GM18508 (cell line): ENCODE results near the gene MYL6.
"Not testable (repeated sequence)": the region's sequence is repeated elsewhere in the genome, so short reads cannot be mapped to it uniquely, and the experiment has no call there.

Experiments used
- ATAC-seq: cut with Tn5 transposase; IDR thresholded peaks from one replicate; pipeline ENCODE4 v1.9.1; 2021; ENCODE audit warnings: moderate number of reproducible peaks; ENCODE audit not compliant: insufficient read depth, unreplicated experiment

Gene MYL6

DNA sequence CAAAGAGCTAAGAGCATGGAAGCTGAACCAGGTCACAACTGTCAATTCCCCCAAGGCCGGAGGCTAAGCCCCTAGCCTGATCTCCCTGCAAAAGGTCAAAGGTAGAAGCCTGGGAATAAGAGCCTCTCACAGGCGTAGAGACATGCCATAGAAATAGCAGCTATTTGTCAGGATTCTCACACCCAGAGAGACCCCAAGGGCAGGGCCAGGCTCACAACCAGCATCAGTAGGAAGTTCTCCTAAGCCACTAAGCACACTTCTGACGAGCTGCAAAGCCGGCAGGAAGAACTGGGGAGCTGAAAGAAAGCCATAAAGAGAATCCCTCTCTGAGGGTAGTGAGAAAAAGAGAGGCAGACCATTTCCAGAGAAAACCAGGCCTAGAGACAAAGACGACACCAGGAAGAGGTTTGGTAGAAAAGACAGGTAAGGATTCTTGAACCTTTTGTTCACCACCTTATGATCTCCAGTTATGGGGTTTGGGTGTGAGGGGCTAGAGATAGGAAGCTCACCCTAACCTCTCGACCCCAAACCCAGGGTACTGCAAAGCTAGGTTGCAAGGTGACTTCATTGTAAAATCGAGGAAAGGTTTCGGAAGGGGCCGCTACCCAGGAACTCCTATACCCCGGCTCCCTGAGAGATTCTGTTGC, 30.1 kb downstream of the MYL6 start:
- no peak for ATAC-seq

DNA sequence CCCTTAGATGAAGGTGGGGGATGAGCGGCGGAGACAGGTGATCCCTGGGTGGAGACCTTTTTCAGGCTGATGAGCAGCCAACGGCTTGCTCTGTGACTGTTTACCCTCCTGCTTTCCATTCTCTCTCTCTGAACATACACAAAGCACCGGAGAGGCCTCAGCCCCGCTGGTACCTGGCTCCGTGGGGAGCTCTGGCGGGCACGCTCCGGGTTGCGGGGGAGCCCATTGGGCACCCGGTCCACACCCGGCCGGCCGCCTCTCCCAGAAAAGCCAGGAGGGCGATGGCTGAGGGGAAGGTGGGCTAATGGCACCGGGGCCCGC, 30.6 kb downstream of the MYL6 start:
- no peak for ATAC-seq

DNA sequence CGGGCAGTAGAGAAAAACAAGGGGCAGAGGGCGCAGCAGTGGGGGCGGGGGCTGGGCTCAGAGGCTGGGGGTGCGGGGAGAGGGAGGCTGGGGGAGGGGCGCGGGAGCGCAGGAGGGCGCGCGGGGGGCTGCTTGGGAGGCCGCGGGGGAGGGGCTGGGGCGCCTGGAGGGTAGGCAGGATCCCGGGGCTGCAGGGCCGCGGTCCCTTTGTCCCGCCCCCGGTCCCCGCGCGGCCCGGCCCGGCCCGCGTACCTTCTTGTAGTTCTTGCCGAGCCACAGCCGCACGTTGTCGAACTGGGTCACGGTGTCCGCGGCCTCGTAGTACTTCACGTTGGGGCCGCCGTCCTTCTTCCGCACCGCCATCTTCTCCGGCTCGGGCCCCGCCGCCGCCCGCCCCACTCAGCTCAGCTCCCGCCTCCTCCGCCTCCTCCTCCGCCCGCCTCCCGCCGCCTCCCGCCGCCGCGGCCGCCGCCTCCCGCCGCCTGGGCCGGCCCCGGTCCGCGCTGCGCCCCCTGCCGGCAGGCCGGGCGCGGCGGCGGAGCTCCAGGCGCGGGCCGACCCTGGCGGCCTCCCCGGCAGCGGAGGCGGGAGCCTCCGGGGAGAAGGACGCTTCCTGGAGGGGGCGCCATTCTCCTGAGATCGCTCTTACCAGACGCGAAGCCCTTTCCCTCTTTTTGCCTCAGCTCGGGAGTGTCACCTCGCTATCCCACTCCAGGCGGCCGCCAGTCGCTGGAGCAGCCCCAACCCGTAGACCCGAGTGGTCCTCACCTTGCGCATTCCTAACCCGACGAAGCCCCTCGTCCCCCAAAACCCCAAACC, 31.1 kb downstream of the MYL6 start, which contains the start of gene SMARCC2:
Gene SMARCC2 (minus strand): TSS at position 385 of the 819 bp plus-strand sequence. CDS start 22 bp downstream, at position 363.
- ATAC-seq = no peak

DNA sequence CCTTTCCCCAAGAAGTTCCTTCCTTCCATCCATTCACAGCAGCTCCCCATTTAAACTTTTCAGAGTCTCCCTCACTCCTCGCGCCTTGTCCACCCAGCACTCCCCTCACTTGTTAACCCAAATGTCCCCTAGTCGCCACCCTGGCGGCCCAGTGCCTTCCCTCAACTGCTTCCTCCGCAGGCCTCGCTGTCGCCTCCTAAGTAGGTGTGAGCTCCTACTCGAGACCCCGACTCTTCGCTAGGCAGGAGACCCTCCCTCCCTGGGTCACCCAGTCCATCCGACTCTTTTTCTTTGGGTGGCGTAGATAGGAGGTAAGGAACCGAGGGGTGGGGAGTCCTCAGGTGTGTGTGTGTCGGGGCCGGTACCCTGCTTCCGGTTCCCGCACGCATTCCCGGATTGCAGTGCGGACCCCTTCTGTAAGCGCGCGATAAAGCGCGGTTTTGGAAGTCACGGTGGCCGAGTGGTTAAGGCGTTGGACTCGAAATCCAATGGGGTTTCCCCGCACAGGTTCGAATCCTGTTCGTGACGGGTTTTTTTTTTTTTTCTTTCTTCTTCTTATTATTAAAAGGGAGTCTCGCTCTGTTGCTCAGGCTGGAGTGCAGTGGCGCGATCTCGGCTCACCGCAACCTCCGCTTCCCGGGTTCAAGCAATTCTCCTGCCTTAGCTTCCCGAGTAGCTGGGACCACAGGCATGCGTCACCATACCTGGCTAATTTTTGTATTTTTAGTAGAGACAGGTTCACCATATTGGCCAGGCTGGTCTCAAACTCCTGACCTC, 31.9 kb downstream of the MYL6 start:
- ATAC-seq = no peak

DNA sequence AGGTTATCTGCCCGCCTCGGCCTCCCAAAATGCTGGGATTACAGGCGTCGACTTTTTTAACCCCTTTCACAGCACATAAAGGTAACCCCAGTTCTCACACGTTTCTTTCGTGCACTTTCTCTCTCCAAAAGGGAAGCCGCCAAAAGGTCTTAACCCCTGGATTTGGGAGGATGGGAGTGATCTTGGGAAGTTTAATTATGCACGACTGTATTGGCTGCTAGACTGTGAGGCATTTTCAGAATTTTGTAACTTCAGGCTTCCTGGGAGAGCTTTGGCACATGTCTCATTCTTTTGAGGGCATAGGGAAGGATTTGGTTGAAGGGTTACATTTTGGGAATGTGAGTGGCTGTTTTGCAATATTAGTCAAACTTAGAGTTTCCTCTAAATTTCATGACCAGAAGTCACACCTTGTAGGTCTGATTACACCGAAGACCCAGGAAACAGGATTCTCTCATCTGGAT, 32.6 kb downstream of the MYL6 start:
- no peak for ATAC-seq

DNA sequence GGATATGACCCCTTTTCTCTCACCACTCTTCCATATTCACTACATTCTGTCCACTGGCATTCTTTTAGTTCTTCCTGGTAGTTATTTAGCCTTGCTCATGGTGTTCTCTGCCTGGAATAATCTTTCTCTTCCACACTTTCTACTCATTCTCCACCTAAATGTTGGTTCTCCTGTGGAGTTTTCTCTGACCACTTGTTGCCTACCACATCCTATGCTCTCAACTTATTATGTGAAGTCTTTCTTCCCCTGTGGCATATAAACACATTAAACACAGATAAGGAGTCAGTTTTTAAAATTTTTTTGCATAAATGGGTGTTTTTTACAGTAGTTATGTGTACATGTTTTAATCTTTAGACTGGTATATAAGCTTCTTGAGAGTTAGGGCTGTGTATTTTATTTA, 34.4 kb downstream of the MYL6 start:
- ATAC-seq = no peak

DNA sequence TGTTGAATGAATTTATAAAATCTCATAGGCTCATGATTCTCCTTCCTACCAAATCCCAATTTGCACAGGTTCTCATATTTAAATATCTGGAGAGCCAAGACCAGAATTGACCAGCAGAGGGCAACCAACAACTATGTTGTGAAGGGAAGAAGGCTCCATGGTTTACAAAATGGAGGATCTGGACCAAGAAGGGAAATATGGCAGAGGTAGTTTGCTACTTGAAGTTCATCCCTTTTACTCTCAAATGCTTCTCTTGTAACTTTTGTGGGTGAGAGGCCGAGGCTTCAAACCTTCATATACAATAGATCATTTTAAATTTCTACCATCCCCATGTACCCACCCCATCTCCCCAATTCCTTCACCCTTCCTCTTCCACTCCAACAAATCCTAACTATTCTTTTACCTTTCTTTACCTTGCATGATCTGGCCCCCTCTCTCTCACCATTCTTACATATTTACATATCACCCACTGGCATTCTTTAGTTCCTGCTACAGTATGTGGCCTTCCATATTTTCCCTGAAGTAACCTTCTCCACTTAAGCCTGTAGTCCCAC, 34.9 kb downstream of the MYL6 start:
- ATAC-seq = no peak

DNA sequence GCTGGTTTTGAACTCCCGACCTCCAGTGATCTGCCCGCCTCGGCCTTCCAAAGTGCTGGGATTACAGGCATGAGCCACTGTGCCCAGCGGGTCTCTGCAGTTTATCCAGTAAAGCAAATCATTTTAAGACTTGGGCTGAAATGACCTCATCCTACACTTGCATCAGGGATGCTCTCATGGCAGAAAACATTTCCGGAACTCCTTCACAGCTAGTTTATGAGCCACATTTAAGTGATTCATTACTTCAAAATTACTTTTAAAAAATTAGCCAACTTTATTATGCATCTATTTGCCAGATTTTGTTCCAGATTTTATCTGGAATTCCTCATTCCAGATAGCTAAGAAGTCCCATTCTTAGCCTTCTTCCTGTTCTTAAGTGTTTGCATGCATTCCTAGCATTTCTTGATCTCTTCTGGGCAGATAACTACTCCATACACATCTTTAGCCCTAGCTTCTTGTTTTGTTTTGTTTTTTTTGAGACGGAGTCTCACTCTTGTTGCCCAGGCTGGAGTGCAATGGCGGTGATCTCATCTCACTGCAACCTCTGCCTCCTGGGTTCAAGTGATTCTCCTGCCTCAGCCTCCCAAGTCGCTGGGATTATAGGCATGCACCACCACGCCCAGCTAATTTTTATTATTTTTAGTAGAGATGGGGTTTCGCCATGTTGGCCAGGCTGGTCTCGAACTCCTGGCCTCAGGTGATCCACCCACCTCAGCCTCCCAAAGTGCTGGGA, 38.8 kb downstream of the MYL6 start:
- not testable (repeated sequence) for ATAC-seq

DNA sequence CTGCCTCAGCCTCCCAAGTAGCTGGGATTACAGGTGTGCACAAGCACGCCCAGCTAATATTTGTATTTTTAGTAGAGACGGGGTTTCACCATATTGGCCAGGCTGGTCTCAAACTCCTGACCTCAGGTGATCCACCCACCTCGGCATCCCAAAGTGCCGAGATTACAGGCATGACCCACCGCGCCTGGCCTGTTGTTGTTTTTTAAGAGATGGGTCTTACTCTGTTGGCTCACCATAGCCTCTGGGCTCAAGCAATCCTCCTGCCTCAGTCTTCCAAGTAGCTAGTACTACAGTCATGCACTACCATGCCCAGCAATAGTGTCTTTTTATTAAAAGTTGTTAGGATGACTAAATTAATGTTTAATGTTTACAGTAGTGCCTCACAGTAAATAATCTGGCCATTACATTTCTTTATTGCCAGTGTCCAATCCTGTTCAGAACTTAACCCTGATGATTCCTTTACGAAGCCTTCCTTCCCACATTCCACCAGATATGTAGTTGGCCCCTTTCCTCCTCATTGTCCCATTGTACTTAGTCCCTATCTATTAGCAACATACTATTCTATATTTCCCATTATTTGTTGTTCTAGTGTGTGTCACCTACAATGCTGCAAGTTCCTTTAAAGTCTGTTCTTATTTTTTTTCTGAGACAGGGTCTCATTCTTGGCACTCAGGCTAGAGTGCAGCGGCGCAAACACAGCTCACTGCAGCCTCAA, 39.9 kb downstream of the MYL6 start:
- no peak for ATAC-seq

DNA sequence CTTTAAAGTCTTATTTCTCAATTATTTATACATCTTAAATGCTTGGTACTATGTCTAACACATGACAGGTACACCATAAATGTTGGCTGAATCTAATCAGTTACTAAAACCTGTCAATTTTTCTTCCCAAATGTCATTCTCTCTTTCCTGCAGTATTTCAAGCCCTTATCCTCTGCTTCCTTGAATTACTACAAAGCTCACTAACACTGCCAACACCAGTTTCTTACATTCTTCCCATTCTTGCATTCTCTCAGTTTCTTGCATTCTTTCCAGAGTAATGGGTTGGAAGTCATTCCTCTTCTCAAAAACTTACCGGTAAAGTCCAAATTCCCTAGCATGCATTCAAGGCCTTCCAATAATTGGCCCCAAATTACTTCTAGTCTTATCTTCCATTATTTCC, 40.7 kb downstream of the MYL6 start:
- ATAC-seq = no peak

DNA sequence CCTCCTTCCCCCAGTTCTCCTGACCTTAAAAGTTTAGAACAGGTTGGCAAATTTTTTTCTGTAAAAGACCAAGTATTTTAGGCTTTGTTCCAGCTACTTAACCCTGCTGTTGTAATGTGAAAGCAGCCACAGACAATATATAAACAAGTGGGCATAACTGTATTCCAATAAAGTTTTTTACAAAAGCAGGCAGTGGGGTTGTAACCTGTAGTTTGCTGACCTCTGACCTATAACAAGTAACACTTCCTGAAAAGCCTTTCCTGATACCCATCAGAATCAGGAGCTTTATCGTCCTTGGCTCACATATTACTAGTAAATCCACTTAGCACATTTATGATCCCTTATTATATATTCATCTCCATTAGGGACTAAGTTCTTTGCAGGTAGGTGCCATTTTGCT, 44.2 kb downstream of the MYL6 start:
- ATAC-seq = no peak

DNA sequence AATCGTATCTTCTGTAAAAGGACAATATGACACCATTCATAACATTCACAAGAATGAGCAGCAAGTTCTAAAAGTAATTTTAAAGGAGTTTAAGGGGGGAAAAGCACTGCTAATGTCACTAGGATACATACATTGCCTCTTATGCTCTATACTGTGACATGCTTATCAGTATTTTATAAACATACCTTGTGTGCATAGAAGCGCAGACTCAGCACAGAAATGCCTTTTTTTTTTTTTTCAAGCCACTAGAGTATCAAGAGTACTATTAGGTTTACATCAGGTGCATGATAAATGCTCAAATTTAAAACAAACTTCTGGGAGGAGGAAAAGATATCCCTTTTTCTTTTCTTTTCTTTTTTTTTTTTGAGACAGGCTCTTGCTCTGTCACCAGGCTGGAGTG, 44.7 kb downstream of the MYL6 start:
- no peak for ATAC-seq

DNA sequence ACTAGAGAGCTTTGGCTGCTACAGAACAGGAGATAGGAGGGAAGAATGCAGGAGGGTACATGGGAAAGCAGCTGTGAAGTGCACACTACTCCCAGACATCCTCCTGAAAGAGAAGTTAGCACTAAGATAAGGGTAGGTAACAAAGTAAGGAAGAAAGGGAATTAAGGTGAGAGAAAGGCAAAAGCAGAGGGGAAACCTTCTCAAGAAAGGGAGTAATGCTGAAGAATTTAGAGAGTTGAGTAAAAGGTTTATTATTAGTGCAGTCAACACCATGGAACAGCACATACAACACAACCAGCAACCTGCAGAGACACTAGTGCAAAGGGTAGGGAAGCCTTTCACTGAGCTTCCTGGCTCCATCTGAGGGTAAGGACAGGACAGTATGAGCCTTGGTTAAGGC, 46.1 kb downstream of the MYL6 start:
- no peak for ATAC-seq

DNA sequence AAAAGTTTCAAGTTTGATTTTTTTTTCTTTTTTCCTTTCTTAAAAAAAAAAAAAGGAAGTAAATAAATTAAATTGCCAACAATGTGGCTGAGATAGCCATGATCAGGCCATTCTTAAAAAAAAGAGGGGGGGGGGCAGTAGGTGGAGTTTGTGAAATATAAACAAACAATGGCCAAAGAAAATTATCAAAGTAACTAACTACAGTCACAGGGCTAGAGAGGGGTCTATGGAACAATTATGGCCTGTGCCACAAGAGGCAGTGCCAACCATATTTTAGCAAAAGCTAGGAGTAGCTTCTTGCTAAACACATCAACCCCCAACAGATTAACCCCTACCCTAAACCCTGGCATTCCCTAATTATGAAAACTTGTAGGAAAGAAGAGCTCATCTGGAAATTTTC, 47.3 kb downstream of the MYL6 start:
- ATAC-seq = no peak

DNA sequence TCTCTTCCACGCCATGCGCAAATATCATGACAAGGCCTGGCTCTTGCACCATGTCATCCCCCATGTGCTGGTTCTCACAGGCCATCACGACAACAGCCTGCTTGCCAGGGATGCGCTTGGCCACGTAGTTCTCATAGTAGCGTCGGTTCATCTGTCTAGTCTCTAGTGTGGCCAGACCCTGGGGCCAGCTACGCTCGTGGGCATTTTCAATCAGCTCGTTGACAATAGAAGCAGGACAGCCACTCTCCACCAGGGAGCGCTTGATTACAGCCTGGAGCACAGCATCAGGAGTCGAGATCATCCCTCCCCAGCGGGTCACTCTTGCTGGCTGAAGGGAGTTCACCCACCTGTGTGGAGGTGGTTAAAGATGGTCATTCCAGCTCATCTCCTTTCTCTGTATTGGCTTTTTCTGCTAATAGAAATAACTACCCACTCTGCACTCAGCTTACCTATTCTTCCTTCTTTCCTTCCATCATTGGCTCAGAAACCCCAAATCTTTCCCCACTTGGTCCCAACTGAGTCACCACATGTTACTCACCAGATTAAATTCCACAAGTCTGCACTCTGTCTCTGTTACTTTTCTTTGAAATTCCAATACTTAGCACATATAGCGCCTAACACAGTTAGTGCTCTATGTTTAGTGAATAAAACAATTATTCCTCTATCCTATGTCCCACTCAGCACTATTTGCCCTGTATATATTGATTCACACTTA, 48.5 kb downstream of the MYL6 start:
- no peak for ATAC-seq

DNA sequence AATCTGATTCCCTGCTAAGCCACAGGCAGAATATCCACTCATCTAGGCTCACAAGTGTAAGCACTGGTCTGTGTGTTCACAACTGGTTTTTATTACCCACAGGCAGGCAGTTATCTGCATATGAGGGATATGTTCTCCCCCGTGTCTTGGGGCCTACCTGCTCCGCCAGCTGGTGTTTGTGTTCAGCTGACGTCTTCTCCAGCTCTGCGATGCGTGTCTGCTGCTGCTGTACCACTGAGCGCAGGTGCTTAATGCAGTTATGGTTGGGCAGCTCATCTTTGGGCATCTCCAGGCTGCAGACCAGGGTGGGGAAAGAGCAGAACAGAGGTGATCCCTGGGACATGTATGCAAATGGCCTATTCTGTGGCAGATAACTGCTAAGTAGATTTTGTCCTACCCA, 49.8 kb downstream of the MYL6 start:
- ATAC-seq = no peak
